H9 (cell line): ENCODE data around the gene NTSR1. TPM values are rescaled to one million over a fixed set of nuclear protein-coding genes. Genes with fewer than 3 reads are reported as not detected.

Source experiments
- DNase-seq: peaks from one replicate; pipeline ENCODE4 v3.0.0-alpha.2; 2017
- H2AFZ ChIP-seq: one replicate; pipeline ENCODE4 v1.6.1; 2013; ENCODE audit warnings: mild to moderate bottlenecking, low read length, control low read depth, moderate library complexity
- H2AK5ac ChIP-seq: 2 replicates; pipeline ENCODE4 v1.6.1; 2013; ENCODE audit warnings: low read length, control low read depth, mixed read lengths; ENCODE audit not compliant: insufficient read length
- H2BK120ac ChIP-seq: one replicate; pipeline ENCODE4 v1.6.1; 2013; ENCODE audit warnings: low read depth, mild to moderate bottlenecking, low read length, control low read depth, inconsistent platforms; ENCODE audit not compliant: poor library complexity, severe bottlenecking
- H2BK12ac ChIP-seq: 2 replicates; pipeline ENCODE4 v1.6.1; 2013; ENCODE audit warnings: low read length, control low read depth, mixed read lengths, low read depth; ENCODE audit not compliant: insufficient read length
- H2BK15ac ChIP-seq: 2 replicates; pipeline ENCODE4 v1.6.1; 2013; ENCODE audit warnings: low read depth, low read length, control low read depth
- H2BK20ac ChIP-seq: one replicate; pipeline ENCODE4 v1.6.1; 2013; ENCODE audit warnings: low read depth, mild to moderate bottlenecking, low read length, control low read depth, inconsistent platforms; ENCODE audit not compliant: poor library complexity, severe bottlenecking
- H2BK5ac ChIP-seq: 2 replicates; pipeline ENCODE4 v1.6.1; 2013; ENCODE audit warnings: low read length, control low read depth, mixed read lengths; ENCODE audit not compliant: insufficient read length
- H3K14ac ChIP-seq: 2 replicates; pipeline ENCODE4 v1.6.1; 2013; ENCODE audit warnings: low read length, control low read depth; ENCODE audit not compliant: insufficient read depth
- H3K18ac ChIP-seq: 2 replicates; pipeline ENCODE4 v1.6.1; 2013; ENCODE audit warnings: low read depth, mild to moderate bottlenecking, mixed read lengths, low read length, control low read depth; ENCODE audit not compliant: insufficient read length
- H3K23ac ChIP-seq: 2 replicates; pipeline ENCODE4 v1.6.1; 2013; ENCODE audit warnings: low read length, control low read depth, mixed read lengths, low read depth; ENCODE audit not compliant: insufficient read length
- H3K23me2 ChIP-seq: 2 replicates; pipeline ENCODE4 v1.6.1; 2013; ENCODE audit warnings: low read depth, mild to moderate bottlenecking, mixed read lengths, low read length, control low read depth; ENCODE audit not compliant: insufficient read length, poor library complexity, severe bottlenecking
- H3K27ac ChIP-seq: 2 replicates; pipeline ENCODE4 v1.5.1; 2013; ENCODE audit warnings: low read length, control low read depth, mixed read lengths, low read depth; ENCODE audit not compliant: insufficient read length
- H3K27me3 ChIP-seq: 2 replicates; pipeline ENCODE4 v1.6.1; 2013; ENCODE audit warnings: low read length, control low read depth, inconsistent platforms; ENCODE audit not compliant: insufficient read depth
- H3K4ac ChIP-seq: 2 replicates; pipeline ENCODE4 v1.6.1; 2013; ENCODE audit warnings: low read depth, mild to moderate bottlenecking, control low read depth, inconsistent platforms, low read length, moderate library complexity
- H3K4me1 ChIP-seq: 2 replicates; pipeline ENCODE4 v1.6.1; 2013; ENCODE audit warnings: low read length, control low read depth, inconsistent platforms; ENCODE audit not compliant: insufficient read depth
- H3K4me2 ChIP-seq: 2 replicates; pipeline ENCODE4 v1.6.1; 2013; ENCODE audit warnings: low read length, control low read depth, mixed read lengths; ENCODE audit not compliant: insufficient read length, insufficient read depth
- H3K56ac ChIP-seq: 2 replicates; pipeline ENCODE4 v1.6.1; 2013; ENCODE audit warnings: low read depth, mild to moderate bottlenecking, mixed read lengths, low read length, control low read depth; ENCODE audit not compliant: insufficient read length
- H3K79me1 ChIP-seq: 2 replicates; pipeline ENCODE4 v1.6.1; 2013; ENCODE audit warnings: low read depth, mild to moderate bottlenecking, moderate library complexity, low read length, control low read depth, inconsistent platforms; ENCODE audit not compliant: insufficient read depth, poor library complexity, severe bottlenecking
- H3K79me2 ChIP-seq: 2 replicates; pipeline ENCODE4 v1.6.1; 2013; ENCODE audit warnings: low read length, control low read depth, inconsistent platforms; ENCODE audit not compliant: insufficient read depth
- H3K9ac ChIP-seq: 2 replicates; pipeline ENCODE4 v1.6.1; 2013; ENCODE audit warnings: low read length, control low read depth, mixed read lengths; ENCODE audit not compliant: insufficient read length; ENCODE audit errors: extremely low read depth
- H3K9me3 ChIP-seq: one replicate; pipeline ENCODE4 v1.6.1; 2013; ENCODE audit warnings: low read depth, low read length, inconsistent platforms; ENCODE audit not compliant: control insufficient read depth
- H3T11ph ChIP-seq: one replicate; pipeline ENCODE4 v1.6.1; 2013; ENCODE audit warnings: mild to moderate bottlenecking, low read length, control low read depth, inconsistent platforms
- H4K20me1 ChIP-seq: one replicate; pipeline ENCODE4 v1.6.1; 2013; ENCODE audit not compliant: control insufficient read depth, insufficient read length, insufficient read depth
- H4K5ac ChIP-seq: 2 replicates; pipeline ENCODE4 v1.6.1; 2013; ENCODE audit warnings: low read depth, mild to moderate bottlenecking, mixed read lengths, low read length, control low read depth; ENCODE audit not compliant: insufficient read length
- H4K8ac ChIP-seq: replicated peaks from 2 replicates; pipeline ENCODE4 v1.6.1; 2013; ENCODE audit warnings: low read length, control low read depth, mixed read lengths, low read depth; ENCODE audit not compliant: insufficient read length
- H4K91ac ChIP-seq: 2 replicates; pipeline ENCODE4 v1.6.1; 2013; ENCODE audit warnings: low read depth, mild to moderate bottlenecking, moderate library complexity, mixed read lengths, low read length, control low read depth; ENCODE audit not compliant: insufficient read length
- H3K27ac Mint-ChIP-seq, 3 experiments: 2 replicates in 2 of 3; 3 replicates in 1 of 3; pipeline ENCODE4 v1.8.0; 2020 to 2021; ENCODE audit warnings: mixed read lengths in 3 of 3, mild to moderate bottlenecking in 1 of 3, moderate library complexity in 1 of 3
- H3K27me3 Mint-ChIP-seq: 2 replicates; pipeline ENCODE4 v1.8.0; 2021; ENCODE audit warnings: low read depth, mild to moderate bottlenecking, moderate library complexity, mixed read lengths
- H3K36me3 Mint-ChIP-seq, 3 experiments: 2 replicates in 2 of 3; 3 replicates in 1 of 3; pipeline ENCODE4 v1.8.0; 2020 to 2021; ENCODE audit warnings: low read depth in 3 of 3, mixed read lengths in 3 of 3; ENCODE audit not compliant: insufficient read depth in 1 of 3
- H3K4me1 Mint-ChIP-seq, 2 experiments: 2 replicates each; pipeline ENCODE4 v1.8.0; 2020; ENCODE audit warnings: mixed read lengths in 2 of 2
- H3K4me3 Mint-ChIP-seq, 2 experiments: 2 replicates in 1 of 2; 3 replicates in 1 of 2; pipeline ENCODE4 v1.8.0; 2020 to 2021; ENCODE audit warnings: mild to moderate bottlenecking in 2 of 2, mixed read lengths in 2 of 2, moderate library complexity in 1 of 2
- H3K9me3 Mint-ChIP-seq, 2 experiments: 2 replicates in 1 of 2; 3 replicates in 1 of 2; pipeline ENCODE4 v1.8.0; 2020; ENCODE audit warnings: mild to moderate bottlenecking in 2 of 2, mixed read lengths in 2 of 2, moderate library complexity in 1 of 2
- CTCF ChIP-seq: fragments of 200-600 bp; sonication (generic); conservative IDR thresholded peaks from 3 replicates; pipeline ENCODE4 v1.8.0; 2021; ENCODE audit warnings: antibody characterized with exemption, mild to moderate bottlenecking
- WGBS: extraction: QIAGEN DNeasy Blood & Tissue Kit; methylation state at CpG from one replicate; pipeline ENCODE4 v1.1.7; 2013; ENCODE audit warnings: missing lambda C conversion rate, low lambda C conversion rate, mixed read lengths; ENCODE audit not compliant: insufficient read length; ENCODE audit errors: extremely low coverage; 5-methylcytosine and 5-hydroxymethylcytosine counted together
- total RNA-seq: library from RNA; stranded (reverse); gene quantifications from 2 replicates; pipeline ENCODE4 v1.2.1, GENCODE V29; 2021

Gene NTSR1
- total RNA-seq, 1 experiment from 2014 or later, result 0.11 TPM

DNA sequence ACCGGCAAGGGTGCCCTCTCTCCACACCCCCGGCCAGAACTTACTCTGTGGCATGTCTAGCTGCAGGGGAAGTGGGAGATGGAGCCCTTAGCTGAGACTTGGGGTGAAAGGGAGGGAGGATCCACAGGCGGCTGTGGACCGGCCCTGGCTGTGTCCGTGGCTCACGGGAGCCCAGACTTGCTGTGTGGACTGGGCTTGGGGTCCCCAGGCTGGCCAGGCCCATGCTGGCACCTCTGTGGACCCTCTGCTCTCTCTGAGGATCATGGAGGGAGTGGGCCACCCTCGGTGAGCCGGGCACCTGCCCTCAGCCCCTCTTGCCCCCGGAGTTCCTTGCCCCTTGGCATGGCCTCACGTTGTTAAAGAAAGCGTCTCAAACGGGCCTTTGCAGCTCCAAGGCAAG is 8.9 kb upstream of the NTSR1 start:
- Histone ChIP-seq H4K91ac (no peak overlapping the region), H3T11ph (no peak overlapping the region), H3K4ac (no peak overlapping the region), H3K27me3 (no peaks in the 10 kb centered on the region; the same call in 1 of the 2 replicates), H3K56ac (no peak overlapping the region), H2BK120ac (no peak overlapping the region), H4K20me1 (no peaks in the 10 kb centered on the region), H3K9me3 (no peaks in the 10 kb centered on the region), H2AFZ (no peak overlapping the region), H3K4me1 (no peaks in the 10 kb centered on the region), H3K79me2 (no peaks in the 10 kb centered on the region), H2AK5ac (no peak overlapping the region), H3K23ac (no peak overlapping the region), H2BK12ac (no peak overlapping the region), H2BK20ac (no peak overlapping the region), H3K9ac (no peak overlapping the region), H4K5ac (no peak overlapping the region), H3K23me2 (no peaks in the 10 kb centered on the region), H3K14ac (no peak overlapping the region), H3K4me2 (no peak overlapping the region), H4K8ac (no peak overlapping the region), H3K18ac (no peak overlapping the region), H2BK5ac (no peak overlapping the region), H3K79me1 (no peaks in the 10 kb centered on the region), H2BK15ac (no peak overlapping the region), H3K27ac (no peak overlapping the region)
- Mint-ChIP-seq H3K4me1 (0 out of 4 replicates have a peak, but pooled peaks cover 0 to 2% of the 10 kb centered on the region in 2 experiments), H3K9me3 (no peaks in the 10 kb centered on the region; a peak in 1 of 5 replicates), H3K27ac (no peak overlapping the region), H3K27me3 (peaks cover 17% of the 10 kb centered on the region), H3K4me3 (no peak overlapping the region), H3K36me3 (no peaks in the 10 kb centered on the region)
- WGBS, result no CpG with 5 or more reads among the region's 12 CpGs
- TF ChIP-seq CTCF, result no peak
- DNase-seq, result no peak
